HepG2 (cell line): ENCODE data around the gene RDH16. TPM values are rescaled to one million over a fixed set of nuclear protein-coding genes. Genes with fewer than 3 reads are reported as not detected.
A peak's percentile ranks its signal among the peaks of the same experiment; 100 is the strongest.

Experiments used
- ARNTL ChIP-seq: sonication (generic); formaldehyde crosslinking; IDR thresholded peaks from 2 replicates; pipeline ENCODE4 v1.4.0; 2020; ENCODE audit warnings: mild to moderate bottlenecking, missing genetic modification reagents
- ATRX ChIP-seq: sonication (generic); formaldehyde crosslinking; IDR thresholded peaks from 2 replicates; pipeline ENCODE4 v1.4.0; 2020; ENCODE audit warnings: missing genetic modification reagents, borderline replicate concordance
- CBX2 ChIP-seq, 2 experiments: fragments of 200-600 bp in 1 of 2; sonication (generic); formaldehyde crosslinking in 1 of 2; IDR thresholded peaks; 2 replicates each; pipeline versions ENCODE4 v1.7.0 to v1.8.1; 2018 to 2022; ENCODE audit warnings: low read depth in 2 of 2, low read length in 1 of 2, mild to moderate bottlenecking in 1 of 2, missing genetic modification reagents in 1 of 2
- CC2D1A ChIP-seq: sonication (generic); formaldehyde crosslinking; IDR thresholded peaks from 2 replicates; pipeline ENCODE4 v1.8.1; 2023; ENCODE audit warnings: mild to moderate bottlenecking, missing genetic modification reagents
- DMAP1 ChIP-seq: IDR thresholded peaks from 2 replicates; pipeline ENCODE4 v1.6.1; 2016
- PHF8 ChIP-seq: sonication (generic); formaldehyde crosslinking; IDR thresholded peaks from 2 replicates; pipeline ENCODE4 v1.5.0; 2020; ENCODE audit warnings: missing genetic modification reagents
- POLR2A ChIP-seq, 2 experiments: IDR thresholded peaks; 2 replicates each; pipeline ENCODE4 v1.6.1; 2011; ENCODE audit warnings: low read depth in 2 of 2, low read length in 2 of 2, mild to moderate bottlenecking in 1 of 2, moderate library complexity in 1 of 2; ENCODE audit not compliant: insufficient read depth in 1 of 2
- POLR2AphosphoS5 ChIP-seq: IDR thresholded peaks from 2 replicates; pipeline ENCODE4 v1.6.1; 2012; ENCODE audit warnings: low read depth, low read length
- SMARCC2 ChIP-seq: fragments of 450-650 bp; IDR thresholded peaks from 2 replicates; pipeline ENCODE4 v1.6.1; 2017; ENCODE audit warnings: antibody characterized with exemption, mild to moderate bottlenecking
- ZFP62 ChIP-seq: sonication (generic); formaldehyde crosslinking; IDR thresholded peaks from 2 replicates; pipeline ENCODE4 v1.4.0; 2020; ENCODE audit warnings: missing genetic modification reagents
- ZFP90 ChIP-seq: sonication (generic); formaldehyde crosslinking; IDR thresholded peaks from 2 replicates; pipeline ENCODE4 v1.8.0; 2022; ENCODE audit warnings: missing genetic modification reagents, mild to moderate bottlenecking, inconsistent platforms, borderline replicate concordance
- ZMAT3 ChIP-seq: sonication (generic); formaldehyde crosslinking; conservative IDR thresholded peaks from 2 replicates; pipeline ENCODE4 v1.7.0; 2021; ENCODE audit warnings: missing genetic modification reagents
- ZMYM4 ChIP-seq: sonication (generic); formaldehyde crosslinking; IDR thresholded peaks from 2 replicates; pipeline ENCODE4 v1.8.1; 2023; ENCODE audit warnings: mild to moderate bottlenecking, missing genetic modification reagents
- ZNF30 ChIP-seq: sonication (generic); formaldehyde crosslinking; IDR thresholded peaks from 2 replicates; pipeline ENCODE4 v1.5.0; 2020; ENCODE audit warnings: mild to moderate bottlenecking, missing genetic modification reagents
- ZNF318 ChIP-seq: sonication (generic); formaldehyde crosslinking; IDR thresholded peaks from 2 replicates; pipeline ENCODE4 v1.4.0; 2020; ENCODE audit warnings: mild to moderate bottlenecking, missing genetic modification reagents
- ZNF335 ChIP-seq: sonication (generic); formaldehyde crosslinking; IDR thresholded peaks from 2 replicates; pipeline ENCODE4 v1.4.0; 2020; ENCODE audit warnings: missing genetic modification reagents
- ZNF337 ChIP-seq: sonication (generic); formaldehyde crosslinking; IDR thresholded peaks from 2 replicates; pipeline ENCODE4 v1.5.1; 2020; ENCODE audit warnings: missing genetic modification reagents, low read depth, mild to moderate bottlenecking, borderline replicate concordance
- ZNF547 ChIP-seq: sonication (generic); formaldehyde crosslinking; IDR thresholded peaks from 2 replicates; pipeline ENCODE4 v1.5.1; 2020; ENCODE audit warnings: mild to moderate bottlenecking, missing genetic modification reagents
- ZNF564 ChIP-seq: sonication (generic); formaldehyde crosslinking; IDR thresholded peaks from 2 replicates; pipeline ENCODE4 v1.8.1; 2023; ENCODE audit warnings: mild to moderate bottlenecking, missing genetic modification reagents
- ZNF761 ChIP-seq: sonication (generic); formaldehyde crosslinking; conservative IDR thresholded peaks from 2 replicates; pipeline ENCODE4 v1.4.0; 2020; ENCODE audit warnings: mild to moderate bottlenecking, missing genetic modification reagents
- ZNF776 ChIP-seq: sonication (generic); formaldehyde crosslinking; IDR thresholded peaks from 2 replicates; pipeline ENCODE4 v1.4.0; 2020; ENCODE audit warnings: mild to moderate bottlenecking, missing genetic modification reagents
- polyA plus RNA-seq, 8 experiments: library from polyadenylated mRNA; depleted of rRNA in 3 of 8; stranded (reverse) in 7 of 8; unstranded in 1 of 8; fragments of >200 nt; fragmentation: Illumina TruSeq in 4 of 8; extraction: Trizol in 4 of 8; gene quantifications; 2 replicates each; pipeline versions ENCODE4 v1.2.1 to v1.2.3, GENCODE V29; 2011 to 2016; ENCODE audit warnings: low read depth in 4 of 8, missing spikeins in 1 of 8, mixed read lengths in 1 of 8; ENCODE audit not compliant: insufficient read depth in 1 of 8
- total RNA-seq, 5 experiments: library from RNA; depleted of rRNA; stranded (reverse); fragments of >200 nt; fragmentation: Illumina TruSeq; extraction: Trizol; gene quantifications; 2 replicates each; pipeline ENCODE4 v1.2.3, GENCODE V29; 2016; ENCODE audit warnings: low read depth in 1 of 5
- TF ChIP-seq, protein P1 (sequence below): sonication (generic); formaldehyde crosslinking; IDR thresholded peaks from 2 replicates; pipeline ENCODE4 v1.4.0; 2020; ENCODE audit warnings: missing genetic modification reagents

RDH16 gene
- total and polyA plus RNA-seq, 2 of the 13 experiments (the other 11 are each of a cell fraction or from before 2014, with no cell fraction given) = 0.05 to 0.13 TPM

DNA sequence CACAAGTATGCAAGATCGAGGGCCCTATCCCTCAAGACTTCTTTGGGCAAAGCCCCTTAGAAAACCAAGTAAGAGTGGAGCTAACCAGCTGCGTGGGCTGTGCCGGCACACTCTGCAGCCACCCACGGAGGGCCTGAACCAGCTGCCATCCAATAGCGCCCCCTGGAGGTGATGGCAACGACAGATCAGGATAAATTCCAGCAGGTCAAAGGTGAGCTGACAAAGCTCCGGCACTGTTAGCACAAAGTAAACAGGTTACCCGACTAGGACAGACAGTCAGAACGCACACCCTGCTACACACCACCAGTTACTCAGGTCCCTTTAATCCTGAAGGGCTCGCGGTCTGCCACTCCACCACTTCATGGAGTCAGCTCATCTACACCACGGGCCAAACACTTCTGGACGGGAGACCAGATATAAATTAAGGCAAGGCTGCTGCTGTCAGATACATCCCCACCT lies 44.1 kb upstream of the RDH16 start (continued):
- TF ChIP-seq ZNF318 (CRISPR knock-in tag) (no peak; the same call in 1 of the 2 replicates), PHF8 (CRISPR knock-in tag) (peak; percentile 20; the same call in 1 of the 2 replicates), ZMAT3 (CRISPR knock-in tag) (no peak), ZNF337 (CRISPR knock-in tag) (0 out of 2 replicates have a peak, but pooled peaks have one; percentile 79), POLR2A (IDR thresholded peaks at IDR 0.05; ENCODE audit: insufficient read depth in 1 of 2, low read depth in 2 of 2, low read length in 2 of 2) (no peak), ZMYM4 (CRISPR knock-in tag) (peak; percentile 79), ZFP62 (CRISPR knock-in tag) (no peak), CBX2 (IDR thresholded peaks at IDR 0.05; ENCODE audit: low read depth, low read length) (no peak), CBX2 (CRISPR knock-in tag; IDR thresholded peaks at IDR 0.05; ENCODE audit: low read depth) (no peak), ZNF547 (CRISPR knock-in tag) (peak; percentile 45; the same call in 1 of the 2 replicates), ZNF30 (CRISPR knock-in tag) (no peak), POLR2AphosphoS5 (no peak), ATRX (CRISPR knock-in tag) (no peak), DMAP1 (CRISPR knock-in tag) (no peak), ZNF564 (CRISPR knock-in tag) (no peak), ZNF761 (CRISPR knock-in tag) (peak; percentile 78; the same call in 1 of the 2 replicates), ARNTL (no peak; the same call in 1 of the 2 replicates), SMARCC2 (no peak), CC2D1A (CRISPR knock-in tag) (no peak), ZNF776 (CRISPR knock-in tag) (no peak), ZFP90 (CRISPR knock-in tag) (no peak), ZNF335 (0 out of 2 replicates have a peak, but pooled peaks have one; percentile 50)
- TF ChIP-seq, protein P1, sequence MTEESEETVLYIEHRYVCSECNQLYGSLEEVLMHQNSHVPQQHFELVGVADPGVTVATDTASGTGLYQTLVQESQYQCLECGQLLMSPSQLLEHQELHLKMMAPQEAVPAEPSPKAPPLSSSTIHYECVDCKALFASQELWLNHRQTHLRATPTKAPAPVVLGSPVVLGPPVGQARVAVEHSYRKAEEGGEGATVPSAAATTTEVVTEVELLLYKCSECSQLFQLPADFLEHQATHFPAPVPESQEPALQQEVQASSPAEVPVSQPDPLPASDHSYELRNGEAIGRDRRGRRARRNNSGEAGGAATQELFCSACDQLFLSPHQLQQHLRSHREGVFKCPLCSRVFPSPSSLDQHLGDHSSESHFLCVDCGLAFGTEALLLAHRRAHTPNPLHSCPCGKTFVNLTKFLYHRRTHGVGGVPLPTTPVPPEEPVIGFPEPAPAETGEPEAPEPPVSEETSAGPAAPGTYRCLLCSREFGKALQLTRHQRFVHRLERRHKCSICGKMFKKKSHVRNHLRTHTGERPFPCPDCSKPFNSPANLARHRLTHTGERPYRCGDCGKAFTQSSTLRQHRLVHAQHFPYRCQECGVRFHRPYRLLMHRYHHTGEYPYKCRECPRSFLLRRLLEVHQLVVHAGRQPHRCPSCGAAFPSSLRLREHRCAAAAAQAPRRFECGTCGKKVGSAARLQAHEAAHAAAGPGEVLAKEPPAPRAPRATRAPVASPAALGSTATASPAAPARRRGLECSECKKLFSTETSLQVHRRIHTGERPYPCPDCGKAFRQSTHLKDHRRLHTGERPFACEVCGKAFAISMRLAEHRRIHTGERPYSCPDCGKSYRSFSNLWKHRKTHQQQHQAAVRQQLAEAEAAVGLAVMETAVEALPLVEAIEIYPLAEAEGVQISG (CRISPR knock-in tag) = peak; percentile 89
